GM06990 (cell line): ENCODE results near the gene LY9.

Source experiments
- DNase-seq: peaks from one replicate; pipeline ENCODE4 v3.0.0-alpha.2; 2011; ENCODE audit not compliant: insufficient read length; ENCODE audit errors: extremely low read depth
- H3K27me3 ChIP-seq: replicated peaks from 2 replicates; pipeline ENCODE4 v1.6.0; 2011; ENCODE audit warnings: low read length; ENCODE audit not compliant: control insufficient read depth, insufficient read depth
- H3K36me3 ChIP-seq: 2 replicates; pipeline ENCODE4 v1.5.1; 2011; ENCODE audit warnings: low read length; ENCODE audit not compliant: control insufficient read depth, insufficient read depth
- H3K4me3 ChIP-seq: replicated peaks from 2 replicates; pipeline ENCODE4 v1.5.1; 2011; ENCODE audit warnings: low read depth, mild to moderate bottlenecking, control low read depth, low read length
- CTCF ChIP-seq: IDR thresholded peaks from 2 replicates; pipeline ENCODE4 v1.5.1; 2011; ENCODE audit warnings: low read length, control low read depth, mild to moderate bottlenecking, inconsistent platforms; ENCODE audit not compliant: insufficient read depth, poor library complexity, severe bottlenecking

The LY9 gene

GRCh38 chr1:160853014-160853413 is 57.0 kb downstream of the LY9 start:
- Histone ChIP-seq H3K4me3 (no peak overlapping the region), H3K27me3 (no peaks in the 10 kb centered on the region), H3K36me3 (no peaks in the 10 kb centered on the region)
- no peak for TF ChIP-seq CTCF
- DNase-seq: no peak

- no peak for TF ChIP-seq CTCF
- DNase-seq: no peak
Observed at GRCh38 chr1:160853754-160854153, 57.8 kb downstream of the LY9 start.

GRCh38 chr1:160855181-160855981 is 59.4 kb downstream of the LY9 start:
- H3K4me3 ChIP-seq: no peak overlapping the region
- DNase-seq: peak; percentile 38
- H3K36me3 ChIP-seq: no peaks in the 10 kb centered on the region
- no peak for TF ChIP-seq CTCF
- H3K27me3 ChIP-seq: no peaks in the 10 kb centered on the region

More at GRCh38 chr1:160853754-160854153, 57.8 kb downstream of the LY9 start:
- no peaks in the 10 kb centered on the region for H3K36me3 ChIP-seq
- no peak overlapping the region for H3K4me3 ChIP-seq
- H3K27me3 ChIP-seq: no peaks in the 10 kb centered on the region

GRCh38 chr1:160858097-160858496 is 62.1 kb downstream of the LY9 start:
- Histone ChIP-seq H3K27me3 (no peaks in the 10 kb centered on the region; the same call in 1 of the 2 replicates), H3K36me3 (no peaks in the 10 kb centered on the region), H3K4me3 (no peak overlapping the region)
- DNase-seq: no peak
- no peak for TF ChIP-seq CTCF

GRCh38 chr1:160858507-160858906 is 62.5 kb downstream of the LY9 start:
- DNase-seq: no peak
- TF ChIP-seq CTCF: no peak
- no peaks in the 10 kb centered on the region for H3K36me3 ChIP-seq
- no peak overlapping the region for H3K4me3 ChIP-seq
- no peaks in the 10 kb centered on the region; the same call in 1 of the 2 replicates for H3K27me3 ChIP-seq
